IPS DF 6.9 (cell line): Measurements from ENCODE around the gene KRTAP1-1.
"Not testable (repeated sequence)": the region's sequence is repeated elsewhere in the genome, so short reads cannot be mapped to it uniquely, and the experiment has no call there.

Source experiments
- DNase-seq: peaks from one replicate; pipeline ENCODE4 v3.0.0-alpha.2; 2013; ENCODE audit warnings: low read depth, low spot score
- H3K27ac ChIP-seq: one replicate; pipeline ENCODE4 v1.5.1; 2013; ENCODE audit warnings: low read length, control low read depth
- H3K27me3 ChIP-seq: 2 replicates; pipeline ENCODE4 v1.6.1; 2013; ENCODE audit warnings: mild to moderate bottlenecking, low read length; ENCODE audit not compliant: control insufficient read depth, insufficient read depth
- H3K36me3 ChIP-seq: 2 replicates; pipeline ENCODE4 v1.6.1; 2013; ENCODE audit warnings: low read length; ENCODE audit not compliant: control insufficient read depth, insufficient read depth
- H3K4me1 ChIP-seq: 2 replicates; pipeline ENCODE4 v1.6.1; 2013; ENCODE audit warnings: low read length; ENCODE audit not compliant: control insufficient read depth, insufficient read depth
- H3K4me3 ChIP-seq: 2 replicates; pipeline ENCODE4 v1.5.1; 2013; ENCODE audit warnings: mild to moderate bottlenecking, low read length
- H3K9me3 ChIP-seq: 2 replicates; pipeline ENCODE4 v1.6.1; 2013; ENCODE audit warnings: low read length, inconsistent platforms; ENCODE audit not compliant: control insufficient read depth, insufficient read depth
- WGBS: extraction: QIAGEN DNeasy Blood & Tissue Kit; methylation state at CpG from one replicate; pipeline ENCODE4 v1.1.7; 2013; ENCODE audit warnings: mixed read lengths, missing lambda C conversion rate; ENCODE audit not compliant: insufficient read length, insufficient coverage; 5-methylcytosine and 5-hydroxymethylcytosine counted together

The KRTAP1-1 gene

DNA sequence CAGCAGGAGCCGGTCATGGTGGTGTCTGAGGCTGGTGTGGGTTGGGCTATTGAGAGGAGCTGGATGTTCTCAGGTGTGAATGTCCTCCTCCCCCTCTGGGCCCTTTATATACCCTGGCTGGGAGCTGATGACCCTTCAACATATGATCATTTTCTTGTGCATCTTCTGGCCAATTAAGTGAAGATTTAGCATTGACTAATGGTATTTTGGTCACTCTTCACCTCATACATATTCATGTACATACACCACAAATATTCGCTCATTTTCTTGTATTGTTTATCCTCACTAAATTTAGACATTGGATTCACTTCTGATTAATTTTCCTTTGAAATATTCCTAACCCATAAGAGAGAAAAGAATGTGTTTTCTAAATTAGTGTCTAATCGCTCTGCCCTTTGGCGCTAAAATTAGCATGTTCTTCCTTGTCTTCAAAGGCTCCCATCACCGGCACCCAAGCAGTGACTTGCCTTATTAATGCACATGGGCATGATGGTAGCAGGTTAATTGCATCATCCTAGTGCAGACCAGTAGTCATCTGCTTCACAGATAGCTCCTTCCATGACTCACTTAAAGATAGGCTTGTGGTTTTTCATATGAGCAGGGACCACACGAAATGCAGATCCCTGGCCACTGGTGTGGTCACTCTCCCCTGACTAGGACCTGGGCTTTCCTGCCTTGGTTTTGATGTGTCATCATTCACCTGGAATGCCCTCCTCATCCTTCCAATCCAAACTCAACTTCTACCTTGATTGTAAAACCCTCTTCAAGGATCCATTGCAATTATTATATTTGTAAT lies 24.8 kb upstream of the KRTAP1-1 start, which contains the start of gene KRTAP2-4:
Gene KRTAP2-4, minus strand, starts transcription at position 51 of the 796 bp plus-strand sequence. Its CDS starts 34 bp downstream, at position 17.
- H3K9me3 ChIP-seq, result no peaks in the 10 kb centered on the region
- H3K36me3 ChIP-seq, result no peaks in the 10 kb centered on the region
- WGBS, result 100% methylated on average over 1 of the region's 6 CpGs
- H3K4me1 ChIP-seq, result no peaks in the 10 kb centered on the region
- no peak for DNase-seq
- H3K4me3 ChIP-seq, result no peak within 1 kb of the TSS
- no peak within 1 kb of the TSS for H3K27ac ChIP-seq
- no peaks in the 10 kb centered on the region for H3K27me3 ChIP-seq

DNA sequence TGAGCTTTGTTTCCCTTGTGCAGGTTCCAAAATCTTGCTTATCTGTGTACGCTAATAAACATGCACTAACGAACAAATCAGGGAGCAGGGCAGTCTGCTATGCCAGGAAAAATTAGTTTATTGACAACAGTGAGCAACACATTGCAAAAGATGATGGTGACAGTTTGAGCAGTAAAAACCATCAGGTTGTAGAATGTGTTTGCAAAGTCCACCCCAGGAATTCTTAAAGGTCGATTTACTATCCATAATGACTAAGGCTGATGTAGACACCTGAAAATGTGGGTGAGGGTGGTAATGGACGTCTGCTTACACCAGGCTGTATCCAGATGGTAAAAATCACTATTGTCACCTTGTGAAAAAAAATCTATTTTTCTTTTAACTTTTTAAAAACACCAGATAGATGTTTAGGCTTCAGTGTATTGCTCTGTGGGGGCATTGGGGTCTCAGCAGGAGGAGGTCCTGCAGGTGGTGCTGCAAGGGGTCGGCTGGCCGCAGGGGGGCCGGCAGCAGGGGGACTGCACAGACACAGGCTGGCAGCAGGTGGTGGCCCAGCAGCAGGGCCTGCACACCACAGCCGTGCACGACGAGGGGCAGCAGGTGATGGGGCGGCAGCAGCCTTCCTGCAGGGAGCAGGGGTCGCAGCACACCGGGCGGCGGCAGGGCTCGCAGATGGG lies 23.9 kb upstream of the KRTAP1-1 start:
- H3K4me3 ChIP-seq, H3K9me3 ChIP-seq, DNase-seq: not testable (repeated sequence)

GRCh38 chr17:41064301-41064700 lies 23.1 kb upstream of the KRTAP1-1 start:
- Histone ChIP-seq H3K4me1 (no peaks in the 10 kb centered on the region), H3K36me3 (no peaks in the 10 kb centered on the region), H3K27me3 (no peaks in the 10 kb centered on the region), H3K9me3 (no peaks in the 10 kb centered on the region), H3K4me3 (no peak overlapping the region), H3K27ac (no peak overlapping the region)
- no CpG with 5 or more reads among the region's 1 CpG for WGBS
- DNase-seq, result no peak

More for the DNA sequence above, 23.9 kb upstream of the KRTAP1-1 start:
- not testable (repeated sequence) for H3K27me3 ChIP-seq, H3K27ac ChIP-seq, H3K36me3 ChIP-seq, H3K4me1 ChIP-seq
- no CpG with 5 or more reads among the region's 16 CpGs for WGBS

DNA sequence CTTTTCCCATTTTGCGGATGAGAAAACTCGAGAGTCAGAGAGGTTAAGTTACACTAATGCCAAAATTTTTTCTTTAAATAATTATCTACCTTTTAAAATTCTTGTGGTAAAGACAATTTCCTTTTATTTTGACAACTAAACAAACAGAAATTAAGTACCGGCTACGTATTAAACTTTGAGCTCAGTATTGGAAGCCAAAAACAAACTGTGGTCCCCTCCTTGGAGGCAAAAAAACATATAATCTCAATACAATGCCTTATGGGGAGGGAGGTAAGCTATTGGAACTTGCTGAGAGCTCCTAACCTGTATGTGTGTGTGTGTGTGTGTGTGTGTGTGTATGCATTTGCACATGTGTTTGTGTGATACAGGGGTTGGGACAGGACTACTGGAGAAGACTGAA lies 22.2 kb upstream of the KRTAP1-1 start:
- no peaks in the 10 kb centered on the region for H3K4me1 ChIP-seq
- DNase-seq, result no peak
- no peak overlapping the region for H3K27ac ChIP-seq
- H3K9me3 ChIP-seq, result no peaks in the 10 kb centered on the region
- no CpG with 5 or more reads among the region's 4 CpGs for WGBS
- H3K4me3 ChIP-seq, result no peak overlapping the region
- no peaks in the 10 kb centered on the region for H3K36me3 ChIP-seq
- H3K27me3 ChIP-seq, result no peaks in the 10 kb centered on the region

DNA sequence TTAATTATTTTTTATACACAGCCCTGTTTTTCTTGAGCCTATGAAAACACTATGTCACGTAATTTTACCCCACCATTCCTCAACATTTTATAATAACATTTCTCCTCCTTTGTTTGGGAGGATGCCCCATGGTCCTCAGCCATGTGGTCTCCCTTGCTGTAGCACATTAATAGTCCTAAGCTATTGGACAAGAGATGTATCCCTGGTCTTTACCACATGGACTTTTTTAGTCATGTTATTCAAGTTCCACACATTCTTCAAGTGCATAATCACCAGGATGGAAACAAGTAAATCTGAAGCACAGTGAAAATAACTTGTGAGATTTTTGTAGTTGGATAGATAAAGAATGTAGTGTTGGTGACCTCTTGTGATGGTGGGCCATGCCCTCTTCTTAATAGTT lies 20.7 kb upstream of the KRTAP1-1 start:
- WGBS, result 100% methylated on average over 1 of the region's 1 CpG
- Histone ChIP-seq H3K36me3 (no peaks in the 10 kb centered on the region), H3K9me3 (no peaks in the 10 kb centered on the region), H3K27ac (no peak overlapping the region), H3K4me1 (no peaks in the 10 kb centered on the region), H3K4me3 (no peak overlapping the region), H3K27me3 (no peaks in the 10 kb centered on the region)
- DNase-seq, result no peak

DNA sequence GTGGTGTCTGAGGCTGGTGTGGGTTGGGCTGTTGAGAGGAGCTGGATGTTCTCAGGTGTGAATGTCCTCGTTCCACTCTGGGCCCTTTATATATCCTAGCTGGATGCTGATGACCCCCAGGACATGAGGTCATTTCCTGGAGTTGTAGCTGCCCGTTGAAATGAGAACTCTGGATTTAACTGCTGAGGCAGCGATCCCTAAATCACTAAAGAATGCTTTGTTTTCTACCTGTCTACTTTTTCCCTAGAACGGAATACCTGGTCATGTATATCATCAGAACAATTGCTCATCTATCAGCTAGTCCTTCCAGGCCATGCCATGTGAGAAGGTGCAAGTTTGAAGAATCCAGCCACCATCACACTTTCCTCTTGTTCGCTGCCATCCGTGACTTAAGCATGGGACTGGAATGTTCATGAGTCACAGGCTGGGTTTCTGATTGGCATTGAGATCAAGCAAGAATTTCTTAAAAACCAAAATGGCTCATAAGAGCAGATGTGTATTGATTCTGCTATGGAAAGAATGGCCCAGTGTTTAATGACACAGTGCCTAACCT lies 18.9 kb upstream of the KRTAP1-1 start, which contains the start of gene KRTAP2-3:
Gene KRTAP2-3, minus strand, starts transcription at position 63 of the 553 bp plus-strand sequence. CDS start 64 bp downstream, outside the sequence.
- Histone ChIP-seq H3K4me1 (no peaks in the 10 kb centered on the region), H3K27ac (no peak within 1 kb of the TSS), H3K27me3 (no peaks in the 10 kb centered on the region), H3K36me3 (no peaks in the 10 kb centered on the region), H3K9me3 (no peaks in the 10 kb centered on the region), H3K4me3 (no peak within 1 kb of the TSS)
- DNase-seq, result no peak
- no CpG with 5 or more reads among the region's 6 CpGs for WGBS

GRCh38 chr17:41059276-41060051 lies 18.2 kb upstream of the KRTAP1-1 start:
- H3K27me3 ChIP-seq, H3K4me3 ChIP-seq, H3K27ac ChIP-seq, H3K36me3 ChIP-seq, H3K9me3 ChIP-seq, DNase-seq, H3K4me1 ChIP-seq: not testable (repeated sequence)
- no CpG with 5 or more reads among the region's 31 CpGs for WGBS

DNA sequence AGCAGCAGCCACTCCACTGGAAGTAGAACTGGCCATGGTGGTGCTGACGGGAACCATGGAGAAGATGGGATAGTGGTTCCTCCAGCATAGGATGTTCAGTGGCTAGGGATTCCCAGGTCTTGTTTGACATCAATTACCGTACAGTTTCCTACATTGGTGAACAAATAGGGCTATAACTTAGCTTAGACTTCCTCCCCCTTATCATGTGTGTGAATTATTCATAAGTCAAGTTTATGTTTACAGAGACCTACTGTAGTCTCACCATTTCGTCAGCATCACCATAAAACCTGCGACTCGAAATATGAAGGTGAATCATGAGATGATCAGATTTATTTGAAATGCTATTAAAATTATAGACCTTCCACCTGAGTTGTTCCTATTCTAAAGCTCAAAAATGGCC lies 17.5 kb upstream of the KRTAP1-1 start:
- no CpG with 5 or more reads among the region's 5 CpGs for WGBS
- DNase-seq, result no peak
- Histone ChIP-seq H3K27me3 (no peaks in the 10 kb centered on the region), H3K4me1 (no peaks in the 10 kb centered on the region), H3K9me3 (no peaks in the 10 kb centered on the region), H3K27ac (no peak overlapping the region), H3K36me3 (no peaks in the 10 kb centered on the region), H3K4me3 (no peak overlapping the region)

DNA sequence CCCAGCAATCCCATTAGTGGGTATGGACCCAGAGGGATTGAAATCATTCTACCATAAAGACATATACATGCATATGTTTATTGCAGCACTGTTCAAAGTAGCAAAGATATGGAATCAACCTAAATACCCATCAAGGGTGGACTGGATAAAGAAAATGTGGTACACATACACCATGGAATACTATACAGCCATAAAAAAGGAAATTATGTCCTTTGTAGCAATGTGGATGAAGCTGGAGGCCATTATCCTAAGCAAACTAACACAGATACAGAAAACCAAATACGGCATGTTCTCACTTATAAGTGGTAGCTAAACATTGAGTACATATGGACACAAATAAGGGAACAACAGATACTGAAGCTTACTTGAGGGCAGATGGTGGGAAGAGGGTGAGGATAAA lies 16.3 kb upstream of the KRTAP1-1 start:
- Histone ChIP-seq H3K9me3 (no peaks in the 10 kb centered on the region), H3K27me3 (no peaks in the 10 kb centered on the region), H3K4me1 (no peaks in the 10 kb centered on the region), H3K27ac (no peak overlapping the region), H3K4me3 (no peak overlapping the region), H3K36me3 (no peaks in the 10 kb centered on the region)
- DNase-seq, result no peak
- no CpG with 5 or more reads among the region's 1 CpG for WGBS

DNA sequence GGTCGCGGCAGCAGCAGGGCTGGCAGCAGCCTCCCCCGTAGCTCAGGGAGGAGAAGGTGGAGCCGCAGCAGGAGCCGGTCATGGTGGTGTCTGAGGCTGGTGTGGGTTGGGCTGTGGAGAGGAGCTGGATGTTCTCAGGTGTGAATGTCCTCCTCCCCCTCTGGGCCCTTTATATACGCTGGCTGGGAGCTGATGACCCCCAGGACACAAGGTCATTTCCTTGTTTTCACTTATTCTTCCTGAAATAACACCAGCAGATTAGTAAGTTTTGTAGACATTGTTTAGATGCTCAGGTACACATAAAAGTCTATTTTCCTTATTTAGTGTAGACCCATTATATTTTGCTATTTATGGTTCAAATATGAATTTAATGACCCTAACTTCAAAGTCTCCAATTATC lies 13.9 kb upstream of the KRTAP1-1 start, which contains the start of gene KRTAP2-2:
Gene KRTAP2-2, minus strand, starts transcription at position 101 of the 400 bp plus-strand sequence. Its CDS starts 19 bp downstream, at position 82.
- WGBS, result no CpG with 5 or more reads among the region's 6 CpGs
- not testable (repeated sequence) for H3K27me3 ChIP-seq, H3K4me1 ChIP-seq, H3K36me3 ChIP-seq, DNase-seq, H3K9me3 ChIP-seq, H3K27ac ChIP-seq, H3K4me3 ChIP-seq
